ENCODE measurements around the gene C8B.

The C8B gene

GRCh38 chr1:56967355-56967754 lies 1.5 kb upstream of the C8B start:
- no peak overlapping the region for H3K4me3 ChIP-seq (ENCODE audit: control insufficient read depth, low read depth, low read length)
- DNase-seq (ENCODE audit: low read depth), result no peak
- no peak for TF ChIP-seq CTCF (conservative IDR thresholded peaks at IDR 0.05; ENCODE audit: control insufficient read depth, insufficient read depth, low read depth, low read length)

- no peak for TF ChIP-seq CTCF (conservative IDR thresholded peaks at IDR 0.05; ENCODE audit: control insufficient read depth, insufficient read depth, low read depth, low read length)
- no peak overlapping the region for H3K4me3 ChIP-seq (ENCODE audit: control insufficient read depth, low read depth, low read length)
- no peak for DNase-seq (ENCODE audit: low read depth)
Measured at GRCh38 chr1:56966698-56966999, 834 bp upstream of the C8B start.

GRCh38 chr1:56965191-56965590 lies 624 bp downstream of the C8B start:
- no peak overlapping the region for H3K4me3 ChIP-seq (ENCODE audit: control insufficient read depth, low read depth, low read length)
- no peak for DNase-seq (ENCODE audit: low read depth)
- TF ChIP-seq CTCF (conservative IDR thresholded peaks at IDR 0.05; ENCODE audit: control insufficient read depth, insufficient read depth, low read depth, low read length), result no peak

- no peak overlapping the region for H3K4me3 ChIP-seq (ENCODE audit: control insufficient read depth, low read depth, low read length)
- no peak for TF ChIP-seq CTCF (conservative IDR thresholded peaks at IDR 0.05; ENCODE audit: control insufficient read depth, insufficient read depth, low read depth, low read length)
- no peak for DNase-seq (ENCODE audit: low read depth)
Measured at GRCh38 chr1:56964349-56965017, 1.3 kb downstream of the C8B start.

GRCh38 chr1:56963667-56964066 lies 2.1 kb downstream of the C8B start:
- DNase-seq (ENCODE audit: low read depth), result peak; percentile 40
- TF ChIP-seq CTCF (conservative IDR thresholded peaks at IDR 0.05; ENCODE audit: control insufficient read depth, insufficient read depth, low read depth, low read length), result no peak
- H3K4me3 ChIP-seq (ENCODE audit: control insufficient read depth, low read depth, low read length), result no peak overlapping the region

- no peak for DNase-seq (ENCODE audit: low read depth)
- no peak overlapping the region for H3K4me3 ChIP-seq (ENCODE audit: control insufficient read depth, low read depth, low read length)
- no peak for TF ChIP-seq CTCF (conservative IDR thresholded peaks at IDR 0.05; ENCODE audit: control insufficient read depth, insufficient read depth, low read depth, low read length)
Measured at GRCh38 chr1:56961426-56961825, 4.4 kb downstream of the C8B start.

GRCh38 chr1:56958526-56958925 lies 7.3 kb downstream of the C8B start:
- TF ChIP-seq CTCF (conservative IDR thresholded peaks at IDR 0.05; ENCODE audit: control insufficient read depth, insufficient read depth, low read depth, low read length), result no peak
- no peak overlapping the region for H3K4me3 ChIP-seq (ENCODE audit: control insufficient read depth, low read depth, low read length)
- DNase-seq (ENCODE audit: low read depth), result peak; percentile 78
